ENCODE results near the gene CRYBB3. TPM values are rescaled to one million over a fixed set of nuclear protein-coding genes. Genes with fewer than 3 reads are reported as not detected.

CRYBB3 gene
- total and polyA plus RNA-seq, 10 of the 15 experiments (the other 5 are each of a cell fraction or from before 2014, with no cell fraction given) = 0.26 TPM; not detected in 9

- TF ChIP-seq ZBTB40 (IDR thresholded peaks at IDR 0.05; ENCODE audit: borderline replicate concordance) = no peak
Observed at GRCh38 chr22:25208743-25209505, 9.3 kb downstream of the CRYBB3 start (continued).

GRCh38 chr22:25210793-25211192 is 11.1 kb downstream of the CRYBB3 start:
- TF ChIP-seq SUZ12 (IDR thresholded peaks at IDR 0.05; ENCODE audit: unreplicated experiment) (no peak), EZH2 (IDR thresholded peaks at IDR 0.05; ENCODE audit: borderline replicate concordance, control insufficient read depth, low read depth, low read length) (no peak), BRCA1 (IDR thresholded peaks at IDR 0.05; ENCODE audit: low read depth, low read length) (no peak), E2F4 (IDR thresholded peaks at IDR 0.05; ENCODE audit: low read depth, low read length) (no peak), SUPT20H (IDR thresholded peaks at IDR 0.05; ENCODE audit: borderline replicate concordance, control insufficient read depth, low read depth, low read length) (no peak), ZNF384 (IDR thresholded peaks at IDR 0.05; ENCODE audit: borderline replicate concordance, low read depth, low read length) (no peak), KLF5 (IDR thresholded peaks at IDR 0.05; ENCODE audit: partially characterized antibody) (no peak), KAT2A (conservative IDR thresholded peaks at IDR 0.05; ENCODE audit: control insufficient read depth, low read depth, low read length) (no peak), CREB1 (IDR thresholded peaks at IDR 0.05; ENCODE audit: low read depth) (no peak), RUNX3 (IDR thresholded peaks at IDR 0.05; ENCODE audit: low read length) (no peak), BCL3 (IDR thresholded peaks at IDR 0.05; ENCODE audit: borderline replicate concordance, insufficient read depth, low read depth, low read length, poor library complexity, severe bottlenecking) (no peak)
- H3K27ac ChIP-seq (ENCODE audit: control insufficient read depth, insufficient read depth) = no peak overlapping the region
- FAIRE-seq (no peak), ATAC-seq (no peak), DNase-seq (ENCODE audit: low read depth, low spot score) (no peak)
- H3K4me3 ChIP-seq = no peak overlapping the region
- no peaks in the 10 kb centered on the region for H3K36me3 ChIP-seq (ENCODE audit: control insufficient read depth in 2 of 2, insufficient read depth in 2 of 2, low read length in 1 of 2)
- no peaks in the 10 kb centered on the region for H3K27me3 ChIP-seq (replicated peaks in 1 of 2; ENCODE audit: control insufficient read depth in 2 of 2, insufficient read depth in 2 of 2, low read length in 1 of 2)
- ChIA-PET POLR2A (no interaction called here), RAD21 (ENCODE audit: unreplicated experiment) (no interaction called here), SMC1A (ENCODE audit: uncharacterized antibody, unreplicated experiment) (no interaction called here), CTCF (interaction anchor here (0.9 kb wide), 1 partner anchor 129 kb away, joined by 3 read pairs; no protein-coding TSS in a partner anchor)
- 30% methylated on average over 3 of the region's 3 CpGs for WGBS (ENCODE audit: insufficient coverage, insufficient replicate concordance, low lambda C conversion rate, missing lambda C conversion rate)
- no peaks in the 10 kb centered on the region for H3K4me1 ChIP-seq (ENCODE audit: control insufficient read depth, insufficient read depth, low read length)
- BruUV-seq (replicated peaks) = no TSS peak
- intact Hi-C loops (cut with micrococcal nuclease; ENCODE audit: unreplicated experiment) (no loop called here), in situ Hi-C loops (cut with MboI) (no loop called here)
- H2AFZ ChIP-seq (ENCODE audit: control insufficient read depth, low read depth, low read length) = no peak overlapping the region
- H3K9ac ChIP-seq (ENCODE audit: control insufficient read depth, insufficient read depth, low read length) = no peak overlapping the region
- no peaks in the 10 kb centered on the region for H3K79me2 ChIP-seq (ENCODE audit: control insufficient read depth, insufficient read depth, low read length)
- H4K20me1 ChIP-seq (ENCODE audit: control insufficient read depth, insufficient read depth) = no peaks in the 10 kb centered on the region; the same call in 1 of the 2 replicates
- H3K9me3 ChIP-seq (replicated peaks; ENCODE audit: control insufficient read depth, insufficient read depth, low read length) = no peaks in the 10 kb centered on the region; the same call in 2 of the 3 replicates
- no peak overlapping the region for H3K4me2 ChIP-seq (ENCODE audit: control insufficient read depth, insufficient read depth)

All from GM12878 (cell line).